ENCODE data around the gene TPCN2.
"Not testable (repeated sequence)": the region's sequence is repeated elsewhere in the genome, so short reads cannot be mapped to it uniquely, and the experiment has no call there.

The TPCN2 gene

DNA sequence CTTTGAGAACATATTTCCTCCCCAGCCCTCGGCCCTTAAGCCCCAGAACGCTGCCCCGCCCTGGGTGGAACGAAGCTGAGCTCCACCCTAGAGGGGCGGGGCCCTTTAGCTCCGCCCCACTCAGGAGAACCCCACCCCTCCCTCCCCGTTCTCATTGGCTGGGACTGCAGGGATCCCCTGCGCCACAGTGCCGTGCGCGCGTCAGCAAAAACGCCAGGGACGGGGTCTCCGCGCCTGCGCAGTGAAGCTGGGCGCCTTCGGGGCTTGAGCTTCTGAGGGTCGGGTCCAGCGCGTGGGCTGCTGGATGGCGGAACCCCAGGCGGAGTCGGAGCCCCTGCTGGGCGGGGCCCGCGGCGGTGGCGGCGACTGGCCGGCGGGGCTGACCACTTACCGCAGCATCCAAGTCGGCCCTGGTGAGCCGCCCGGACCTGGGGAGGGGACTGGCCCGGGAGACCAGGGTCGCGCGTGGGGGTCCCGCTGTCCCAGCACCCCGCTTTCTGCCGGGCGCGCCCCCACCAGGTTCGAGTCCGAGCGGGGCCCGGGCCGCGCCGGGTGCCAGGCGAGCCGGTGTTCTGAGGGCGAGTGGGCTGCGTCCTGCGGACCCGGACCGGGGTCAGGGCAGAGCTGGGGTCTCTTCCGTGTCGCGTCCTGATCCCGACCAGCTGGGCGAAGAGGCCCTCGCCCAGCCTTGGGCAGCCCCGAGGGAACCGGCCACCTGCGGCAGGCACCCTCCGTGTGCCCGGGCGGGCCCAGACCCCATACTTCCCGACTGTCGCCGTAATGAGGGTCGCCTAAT lies at the start of gene TPCN2:
Gene TPCN2, plus strand, starts transcription at position 239 of the 796 bp plus-strand sequence. Its CDS starts 66 bp downstream, at position 305.
- DNase-seq = peak; percentile 94

DNA sequence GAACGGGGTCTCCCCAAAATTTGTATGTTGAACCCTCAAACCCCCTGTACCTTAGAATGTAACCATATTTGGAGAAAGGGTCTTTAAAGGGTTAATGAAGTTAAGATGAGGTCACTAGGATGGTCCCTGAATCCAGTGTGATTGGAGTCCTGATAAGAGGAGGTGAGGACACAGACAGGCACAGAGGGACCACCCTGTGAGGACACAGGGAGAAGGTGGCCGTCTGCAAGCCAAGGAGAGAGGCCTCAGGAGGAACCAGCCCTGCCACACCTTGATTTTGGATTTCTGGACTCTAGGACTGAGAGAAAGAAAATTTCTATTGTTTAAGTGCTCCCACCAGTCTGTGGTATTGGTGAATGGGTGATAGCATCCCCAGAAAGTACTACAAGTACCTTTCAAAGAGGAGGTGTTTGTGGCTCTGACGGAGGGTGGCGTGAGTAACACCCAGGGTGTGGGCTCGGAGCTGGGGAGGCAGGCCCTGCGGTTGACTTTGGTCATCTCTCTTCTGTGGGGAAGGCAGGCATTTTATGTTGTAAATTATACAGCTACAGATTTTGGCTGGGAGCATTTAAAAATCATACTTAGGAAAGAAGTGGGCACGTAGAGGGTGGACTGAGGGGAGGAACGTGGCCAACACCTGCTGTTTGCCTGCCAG lies 49.5 kb upstream of the TPCN2 start:
- no peak for DNase-seq

DNA sequence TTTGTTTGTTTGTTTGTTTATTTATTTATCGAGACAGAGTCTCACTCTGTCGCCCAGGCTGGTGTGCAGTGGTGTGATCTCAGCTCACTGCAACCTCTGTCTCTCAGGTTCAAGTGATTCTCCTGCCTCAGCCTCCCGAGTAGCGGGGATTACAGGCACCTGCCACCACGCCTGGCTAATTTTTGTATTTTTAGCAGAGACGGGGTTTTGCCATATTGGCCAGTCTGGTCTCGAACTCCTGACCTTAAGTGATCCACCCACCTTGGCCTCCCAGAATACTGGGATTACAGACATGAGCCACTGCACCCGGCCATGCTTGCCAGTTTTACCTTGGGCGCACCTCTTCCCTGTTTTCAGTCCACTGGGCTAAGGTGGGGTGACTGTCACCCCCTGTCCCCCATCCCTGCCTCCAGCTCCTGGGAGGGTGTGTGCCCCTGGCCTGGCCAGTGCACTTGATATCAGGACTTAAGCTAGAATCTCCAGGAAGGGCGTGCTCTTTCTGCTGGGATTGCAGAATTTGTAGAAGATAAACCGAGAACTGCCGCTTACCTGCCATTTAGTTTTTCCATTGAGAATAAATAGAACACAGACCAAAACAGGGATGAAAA lies 48.9 kb upstream of the TPCN2 start:
- not testable (repeated sequence) for DNase-seq

DNA sequence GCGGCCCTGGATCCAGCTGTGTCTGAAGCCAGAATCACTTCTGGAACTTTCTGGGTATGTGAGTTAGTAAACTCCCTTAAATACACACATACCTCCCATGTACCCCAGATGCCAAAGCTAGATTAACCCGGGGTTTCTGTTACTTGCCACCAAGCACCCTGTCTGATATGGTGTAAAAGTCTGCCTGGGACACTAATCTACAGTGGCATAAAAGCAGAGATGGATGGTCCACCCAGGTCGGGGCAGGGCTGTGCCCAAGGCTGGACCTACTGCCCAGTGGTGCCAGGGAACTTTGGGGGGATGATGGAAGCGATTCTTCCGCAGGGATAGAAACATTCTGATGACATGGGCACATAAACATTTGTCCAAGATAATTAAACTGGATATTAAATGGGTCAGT lies 48.3 kb upstream of the TPCN2 start:
- no peak for DNase-seq

DNA sequence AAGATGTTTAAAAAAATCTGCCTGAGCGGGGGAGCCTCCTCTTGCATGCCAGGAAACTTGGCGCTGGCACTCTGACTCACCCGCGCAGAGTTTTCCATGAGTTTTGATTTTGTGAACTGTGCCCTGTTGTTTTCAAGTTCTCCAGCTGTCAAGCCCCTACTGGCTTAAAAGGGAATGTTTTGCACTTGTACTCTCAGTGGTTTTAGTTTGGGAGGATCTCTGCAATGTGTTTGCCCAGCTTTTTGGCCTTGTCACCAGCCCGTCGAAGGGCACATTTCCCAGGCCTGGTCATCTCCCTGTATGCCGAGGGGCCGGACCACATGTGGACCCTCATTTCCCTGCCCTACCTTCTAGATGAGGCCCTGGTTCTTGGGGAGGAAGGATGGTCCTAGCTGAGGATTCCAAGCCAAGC lies 47.9 kb upstream of the TPCN2 start:
- no peak for DNase-seq

DNA sequence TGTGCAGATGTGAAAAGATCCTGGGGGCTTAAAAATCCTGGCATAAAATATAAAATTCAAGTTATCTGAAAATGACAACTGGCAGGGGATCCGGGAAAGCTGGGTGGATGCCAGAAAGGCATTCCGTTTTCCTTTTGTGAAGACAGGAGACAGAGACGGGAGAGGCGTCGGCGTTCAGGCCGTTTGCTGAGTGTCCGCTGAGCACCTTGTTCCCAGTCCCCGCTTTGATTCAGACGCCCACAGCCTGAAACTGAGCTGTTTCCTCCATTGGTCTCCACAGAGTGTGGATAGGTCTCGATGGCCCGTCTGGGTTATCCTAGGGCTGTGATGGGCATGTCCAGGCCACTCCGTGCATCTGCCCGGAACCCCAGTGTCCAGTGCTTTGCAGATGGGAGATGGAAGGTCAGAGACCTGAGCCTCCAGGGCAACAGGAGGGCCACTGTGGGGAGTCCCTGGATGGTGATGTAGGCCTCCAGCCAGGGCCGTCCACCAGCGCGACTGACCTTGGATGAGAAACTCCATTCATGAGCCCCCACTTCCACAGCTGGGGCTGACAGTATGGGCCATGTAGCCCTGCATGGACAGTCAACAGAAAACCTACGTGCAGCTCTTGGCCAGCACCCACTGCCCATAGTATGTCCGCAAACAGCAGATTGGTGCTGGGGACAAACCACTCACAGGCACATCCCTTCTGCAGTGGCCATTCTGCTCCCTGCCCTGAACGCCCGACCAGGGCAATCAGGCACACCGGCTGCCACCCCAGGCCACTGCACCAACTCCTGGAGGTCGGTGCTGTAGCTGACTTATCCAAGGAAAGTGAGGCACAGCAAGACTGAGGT lies 47.3 kb upstream of the TPCN2 start:
- DNase-seq = no peak

DNA sequence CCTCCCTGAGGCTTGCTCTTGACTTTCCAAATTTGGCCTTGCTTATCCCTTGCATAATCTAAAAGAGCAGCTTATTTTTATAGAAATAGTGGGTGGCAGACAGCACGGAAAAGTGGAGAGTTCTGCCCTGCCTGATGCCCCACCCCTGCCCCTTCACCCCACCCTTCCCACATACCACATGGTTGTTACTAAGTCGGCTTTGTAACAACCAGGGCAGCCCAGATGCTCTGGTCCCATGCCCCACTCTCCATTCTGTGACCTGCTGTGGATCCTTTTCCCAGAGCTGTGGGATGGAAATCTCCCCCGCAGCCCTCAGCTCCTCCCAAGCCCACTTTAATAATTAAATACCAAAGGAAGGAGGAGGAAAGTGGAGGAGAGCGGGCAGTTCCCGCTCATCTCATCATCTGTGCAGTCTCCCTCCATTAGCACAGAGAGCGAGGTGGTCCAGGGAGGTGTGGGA lies 46.6 kb upstream of the TPCN2 start:
- DNase-seq = no peak

DNA sequence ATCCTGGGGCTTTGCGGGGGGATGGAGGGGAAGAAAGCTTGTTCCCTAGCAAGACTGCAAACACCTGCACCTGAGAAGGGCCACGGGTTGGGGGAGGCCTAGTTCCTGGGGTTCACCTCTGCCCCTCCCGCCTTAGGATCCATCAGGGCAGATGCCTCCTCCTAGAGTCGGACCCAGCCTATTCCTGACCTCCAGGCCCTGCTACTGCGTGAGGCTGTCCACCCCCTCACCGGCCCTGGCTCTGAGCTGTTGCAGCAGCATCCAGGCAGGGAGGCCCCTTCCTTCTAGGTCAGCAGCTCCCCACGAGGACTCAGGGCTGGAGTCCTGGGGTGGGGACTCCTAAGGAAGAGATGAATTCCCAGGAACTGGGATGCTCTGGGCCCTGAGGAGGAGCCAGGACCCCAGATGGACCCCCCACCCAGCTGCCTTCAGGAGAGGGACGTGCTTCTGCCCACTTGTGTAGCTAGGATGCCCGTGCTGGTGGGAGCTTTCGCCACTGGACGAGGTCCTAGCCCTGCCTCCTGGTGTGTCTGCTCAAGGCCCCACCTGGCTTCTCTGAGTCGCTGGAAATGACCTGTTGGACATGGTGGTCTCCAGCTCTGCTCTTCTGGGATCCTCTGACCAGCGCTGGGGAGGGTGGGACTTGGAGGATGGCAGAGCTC lies 46.0 kb upstream of the TPCN2 start:
- DNase-seq = no peak

DNA sequence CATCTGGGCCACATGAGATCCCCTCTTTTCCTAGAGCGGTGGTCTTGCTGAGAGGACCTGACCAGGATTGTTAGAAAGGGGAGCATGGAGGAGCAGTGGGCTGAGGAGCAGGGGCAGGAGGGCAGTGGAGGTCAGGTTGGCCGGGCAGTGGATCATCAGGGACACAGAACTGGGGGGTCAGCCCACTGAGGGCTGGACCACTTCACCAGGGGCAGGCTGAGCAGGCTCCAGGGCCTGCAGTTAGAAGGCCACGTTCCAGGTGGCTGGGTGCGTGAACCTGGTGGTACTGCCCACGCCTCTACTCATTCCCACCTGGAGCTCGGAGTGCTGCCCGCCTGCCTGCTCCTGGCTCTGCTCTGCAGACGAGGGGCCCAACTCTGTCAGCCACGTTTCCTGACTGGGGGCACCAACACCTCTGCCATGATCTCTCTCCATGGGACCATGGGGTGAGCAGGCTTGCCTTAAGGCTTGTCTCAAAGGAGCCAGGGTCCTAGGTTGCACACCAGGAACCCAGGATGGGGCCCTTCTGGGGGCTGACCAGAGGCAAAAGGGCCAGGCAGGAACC lies 45.3 kb upstream of the TPCN2 start:
- DNase-seq = no peak

DNA sequence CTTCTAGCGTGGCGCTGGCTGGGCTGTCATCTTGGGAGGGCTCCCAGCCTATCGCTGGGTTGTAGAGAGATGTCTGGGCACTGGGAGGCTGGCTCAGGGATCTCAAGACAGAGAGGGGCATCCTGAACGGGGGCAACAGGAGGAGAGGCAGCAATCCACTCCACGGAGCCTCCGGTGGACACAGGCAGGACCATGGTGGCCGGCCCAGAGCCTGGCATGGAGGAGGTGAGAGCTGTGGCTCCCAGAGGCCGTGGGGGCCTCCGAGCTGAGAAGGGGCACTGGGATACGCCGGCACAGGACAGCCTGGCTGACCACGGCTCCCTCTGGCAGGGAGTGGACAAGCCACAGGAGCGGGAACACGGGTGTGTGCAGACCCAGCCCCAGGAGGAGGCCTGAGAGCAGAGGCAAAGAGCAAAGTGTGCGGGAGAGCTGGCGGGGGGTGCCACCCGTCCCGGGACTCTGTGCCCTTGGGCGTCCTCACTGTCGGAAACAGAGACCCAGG lies 44.8 kb upstream of the TPCN2 start:
- DNase-seq = no peak

DNA sequence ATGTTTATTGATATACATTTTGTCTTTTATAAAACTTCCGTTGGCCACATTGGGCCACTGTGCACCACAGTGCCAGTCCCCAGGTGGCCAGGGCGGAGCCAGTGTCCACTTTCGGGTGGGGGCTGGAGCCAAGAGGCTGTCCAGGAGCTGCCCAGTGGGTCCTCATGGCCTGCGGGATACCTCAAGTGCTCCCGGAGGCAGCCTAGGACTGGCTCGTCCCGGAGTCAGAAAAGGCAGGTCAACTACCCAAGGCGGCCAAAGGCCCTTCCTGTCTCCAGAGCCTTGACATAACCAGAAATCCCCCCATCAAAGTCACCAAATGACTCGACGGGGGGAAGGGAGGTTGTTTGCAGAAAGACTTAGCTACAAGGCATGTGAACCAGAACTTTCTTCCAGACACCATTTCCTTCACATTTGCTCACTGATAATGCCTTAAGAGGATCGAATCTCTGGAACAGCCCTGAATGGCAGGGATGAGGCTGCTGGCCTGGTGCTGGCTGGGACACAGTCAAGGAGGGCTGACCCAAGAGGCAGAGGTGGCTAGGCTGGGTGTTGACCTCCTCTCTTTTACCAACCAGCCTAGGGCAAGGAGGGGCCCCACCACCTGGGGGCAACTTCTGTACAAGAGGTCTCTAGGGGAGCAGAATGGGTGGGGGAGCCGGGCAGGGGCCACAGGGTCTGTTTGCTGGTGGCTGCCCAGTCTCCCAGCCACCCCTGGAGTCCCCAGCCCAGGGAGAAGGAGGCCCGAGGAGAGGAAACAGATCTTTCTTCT lies 44.1 kb upstream of the TPCN2 start:
- no peak for DNase-seq

DNA sequence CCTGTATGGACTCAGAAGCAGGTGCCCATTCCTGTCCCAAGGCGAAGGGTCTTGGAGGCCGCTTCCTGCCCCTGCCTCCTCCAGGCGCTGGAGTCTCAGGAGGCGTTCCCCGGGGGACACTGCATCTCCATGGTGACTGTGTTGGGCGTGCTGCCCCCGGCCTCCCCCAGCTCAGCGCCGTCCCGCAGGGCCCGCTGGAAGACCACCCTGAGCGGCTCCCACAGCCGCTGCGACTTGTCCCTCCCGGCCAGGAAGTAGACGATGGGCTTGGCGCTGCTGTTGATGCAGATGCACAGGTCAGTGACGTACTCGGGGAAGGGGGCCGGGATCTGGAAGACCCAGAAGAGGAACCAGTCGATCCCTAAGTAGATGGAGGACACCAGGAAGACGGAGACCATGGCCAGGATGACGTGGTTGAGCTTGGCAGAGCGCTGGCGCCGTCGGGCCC lies 43.5 kb upstream of the TPCN2 start:
- DNase-seq = no peak

DNA sequence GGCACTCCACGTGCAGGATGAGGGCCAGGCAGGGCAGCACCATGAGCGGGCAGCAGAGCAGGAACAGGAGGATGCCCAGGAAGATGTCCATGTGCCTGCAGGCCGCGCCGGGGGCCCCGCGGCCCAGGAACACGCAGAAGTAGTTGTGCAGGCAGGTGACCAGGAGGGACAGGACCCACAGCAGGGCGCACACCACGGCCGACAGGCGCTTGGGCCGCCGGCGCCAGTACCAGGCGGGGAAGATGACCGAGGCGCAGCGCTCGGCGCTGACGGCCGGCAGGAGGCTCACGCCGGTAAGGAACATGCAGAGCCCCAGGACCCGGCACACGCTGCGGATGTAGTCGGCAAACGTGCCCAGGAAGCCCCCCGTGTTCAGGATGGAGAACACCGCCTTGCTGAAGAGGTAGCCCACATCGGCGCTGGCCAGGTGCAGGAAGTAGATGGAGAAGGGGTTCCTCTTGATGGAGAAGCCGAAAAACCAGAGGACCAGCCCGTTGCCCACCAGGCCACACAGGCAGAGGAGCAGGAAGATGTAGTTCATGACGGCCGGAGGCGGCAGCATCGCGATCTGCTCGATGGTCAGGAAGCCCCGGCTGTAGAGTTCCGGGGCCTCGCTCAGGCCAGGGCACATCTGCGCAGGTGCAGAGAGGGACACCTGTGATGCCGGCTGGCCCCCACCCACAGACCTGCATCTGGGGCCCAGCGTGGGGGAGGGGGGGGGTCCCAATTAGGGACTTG lies 42.9 kb upstream of the TPCN2 start:
- no peak for DNase-seq

DNA sequence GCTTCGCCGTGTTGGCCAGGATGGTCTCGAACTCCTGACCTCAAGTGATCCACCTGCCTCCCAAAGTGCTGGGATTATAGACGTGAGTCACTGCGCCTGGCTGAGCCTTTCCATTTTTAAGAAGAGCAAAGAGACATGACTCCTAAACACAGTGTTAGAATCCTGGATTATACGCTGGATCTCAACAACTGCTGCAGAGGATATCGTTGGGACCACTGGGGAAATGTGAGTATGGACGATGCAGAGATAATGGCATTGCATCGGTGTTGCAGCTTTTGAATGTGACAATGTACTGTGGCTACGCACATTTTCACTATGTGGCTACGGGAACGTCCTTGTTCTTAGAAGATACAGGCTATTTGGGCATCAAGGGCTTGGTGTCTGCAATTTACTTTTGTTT lies 41.9 kb upstream of the TPCN2 start:
- DNase-seq = no peak

DNA sequence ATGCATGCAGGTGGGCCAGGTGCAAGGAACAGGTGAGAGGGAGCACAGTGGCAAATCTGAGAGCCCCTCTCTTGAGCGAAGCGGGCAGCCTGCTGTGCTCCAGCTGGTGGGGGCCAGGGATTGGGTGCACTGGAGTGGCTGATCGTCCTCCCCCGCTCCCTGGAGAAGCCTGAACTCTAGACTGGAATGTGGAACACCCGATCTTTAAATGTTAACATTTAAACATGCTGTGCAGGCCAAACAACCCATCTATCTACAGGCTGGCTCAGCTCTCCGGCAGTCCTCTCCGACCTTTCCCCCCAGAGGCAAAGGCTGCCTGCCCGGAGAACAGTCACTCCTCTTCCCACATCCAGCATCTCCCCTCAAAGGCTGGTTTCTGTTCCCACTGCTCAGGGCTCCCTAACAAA lies 40.8 kb upstream of the TPCN2 start:
- DNase-seq = no peak

DNA sequence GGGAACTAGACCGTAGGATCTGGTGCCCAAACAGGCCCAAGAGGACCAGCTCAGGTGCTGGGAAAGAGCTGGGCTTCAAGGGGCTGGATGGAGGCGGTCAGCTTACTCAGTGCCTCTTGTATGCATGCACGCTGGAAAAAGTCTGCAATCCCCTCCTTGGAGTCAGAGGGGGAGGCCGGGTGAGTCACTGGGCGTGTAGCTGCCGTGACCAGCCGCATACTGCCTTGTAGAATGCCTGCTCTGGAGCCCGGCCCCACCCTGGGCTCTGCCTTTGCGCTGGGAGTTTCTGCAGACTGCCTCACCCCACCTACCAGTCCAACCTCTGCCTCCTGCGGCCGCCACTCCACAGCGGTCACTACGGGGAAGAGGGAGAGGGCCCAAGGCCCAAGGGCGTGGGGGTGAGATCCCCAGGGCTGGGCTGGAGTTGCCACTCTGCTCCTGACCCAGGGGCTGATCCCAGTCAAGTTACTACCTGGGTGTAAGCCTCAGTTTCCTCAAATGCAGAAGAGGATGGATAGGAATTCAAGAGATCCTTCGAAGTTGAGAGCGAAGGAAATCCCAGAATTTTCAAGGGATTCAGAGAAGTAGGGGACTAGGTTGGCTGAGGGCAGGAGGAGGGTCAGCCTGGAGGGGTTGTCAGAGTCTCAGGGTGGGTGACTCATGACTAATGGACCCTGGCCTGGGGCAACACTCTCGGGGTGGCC lies 39.8 kb upstream of the TPCN2 start:
- DNase-seq = no peak

DNA sequence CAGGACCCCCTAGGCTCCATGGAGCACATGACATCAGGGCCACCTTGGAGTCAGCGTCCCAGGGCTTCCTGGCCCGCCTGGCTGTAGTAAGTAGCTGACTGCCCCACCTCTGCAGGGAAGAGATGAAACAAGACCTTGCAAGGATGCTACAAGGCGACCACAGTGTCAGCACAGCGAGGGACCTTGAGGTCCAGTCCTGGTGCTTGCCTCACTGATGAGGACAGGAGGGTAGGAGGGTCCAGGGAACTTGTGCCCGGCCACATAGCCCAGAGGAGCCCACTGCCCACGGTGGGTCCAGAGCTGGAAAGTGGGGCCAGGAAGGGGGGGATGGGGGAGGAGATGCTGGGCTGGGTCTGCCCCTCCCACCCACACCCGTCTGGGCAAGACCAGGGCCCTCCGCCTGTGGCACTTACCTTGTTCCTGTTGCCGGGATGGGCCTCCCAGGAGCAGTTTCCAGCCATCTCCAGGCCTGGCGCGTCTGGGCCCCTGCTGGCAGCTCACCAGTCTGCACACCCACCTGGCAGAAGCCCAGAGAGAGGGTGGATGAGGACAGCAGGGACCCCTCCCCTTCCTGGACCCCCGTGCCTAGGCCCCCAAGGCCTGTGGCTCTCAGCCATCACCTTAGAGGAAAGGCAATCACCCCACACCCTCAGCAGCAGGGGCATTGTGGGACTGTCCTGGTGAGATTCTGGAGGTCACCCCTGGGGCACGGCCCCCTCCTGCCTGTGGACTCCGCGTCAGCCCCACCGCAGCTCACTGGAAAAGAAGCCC lies 39.1 kb upstream of the TPCN2 start:
- no peak for DNase-seq

DNA sequence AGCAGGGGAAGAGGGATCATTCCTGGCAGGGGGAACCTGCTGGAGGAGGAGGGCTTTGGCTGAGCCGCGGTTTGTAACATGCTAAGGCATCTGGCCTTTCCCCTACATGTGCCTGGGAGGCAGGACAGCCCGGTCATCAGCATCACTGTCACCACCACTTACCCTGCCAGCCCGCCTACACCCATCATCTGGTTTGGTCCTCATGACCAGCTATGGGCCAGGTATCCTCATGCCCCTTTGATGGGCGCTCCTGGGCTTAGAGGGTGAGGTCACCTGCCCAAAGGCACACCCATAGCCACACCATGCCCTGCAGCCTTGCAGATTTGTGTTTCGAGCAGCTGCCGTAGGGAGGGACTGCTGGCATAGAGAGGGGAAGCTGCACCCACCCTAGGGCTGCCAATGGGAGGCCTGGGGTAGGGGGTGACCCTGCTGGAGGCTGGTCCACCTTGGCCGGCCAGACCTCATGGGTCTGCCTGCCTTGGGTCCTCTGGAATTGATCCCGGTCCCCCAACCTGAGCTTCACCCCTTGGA lies 38.3 kb upstream of the TPCN2 start:
- DNase-seq = no peak

Data from CD4-positive, alpha-beta T cell treated with Interleukin-21 for 1 hour (primary cell).